Heart left ventricle (tissue), 16 donors: Measurements from ENCODE around the gene CNTN5. TPM values are rescaled to one million over a fixed set of nuclear protein-coding genes. Genes with fewer than 3 reads are reported as not detected.

Source experiments
- ATAC-seq, 4 donors: fragments of 200-7000 bp; cut with Tn5 transposase; one replicate each; pipeline ENCODE4 v1.9.1; 2020 to 2022; ENCODE audit warnings: moderate library complexity in 4 of 4, mild to moderate bottlenecking in 3 of 4, moderate number of reproducible peaks in 1 of 4
- DNase-seq, 5 donors: peaks; one replicate each; pipeline ENCODE4 v3.0.0-alpha.2; 2020
- H3K27ac ChIP-seq, 12 donors: fragments of 200-600 bp; sonication (generic) in 4 of 12; one replicate each; pipeline versions ENCODE4 v1.5.0 to v1.8.0; 2016 to 2022; ENCODE audit warnings: mild to moderate bottlenecking in 2 of 12
- H3K27me3 ChIP-seq, 9 donors: fragments of 200-600 bp; sonication (generic) in 2 of 9; one replicate each; pipeline versions ENCODE4 v1.5.1 to v1.8.0; 2016 to 2022; ENCODE audit warnings: mild to moderate bottlenecking in 3 of 9
- H3K36me3 ChIP-seq, 9 donors: fragments of 200-600 bp; sonication (generic) in 2 of 9; one replicate each; pipeline versions ENCODE4 v1.5.0 to v1.8.0; 2018 to 2022; ENCODE audit warnings: mild to moderate bottlenecking in 2 of 9
- H3K4me1 ChIP-seq, 12 donors: fragments of 200-600 bp; sonication (generic) in 4 of 12; one replicate each; pipeline versions ENCODE4 v1.5.0 to v1.8.0; 2016 to 2022; ENCODE audit warnings: mild to moderate bottlenecking in 3 of 12
- H3K4me3 ChIP-seq, 12 donors: fragments of 200-600 bp; sonication (generic) in 4 of 12; one replicate each; pipeline versions ENCODE4 v1.5.0 to v1.8.0; 2017 to 2022; ENCODE audit warnings: mild to moderate bottlenecking in 9 of 12, moderate library complexity in 4 of 12
- H3K9me3 ChIP-seq, 12 donors: fragments of 200-600 bp; sonication (generic) in 4 of 12; one replicate each; pipeline versions ENCODE4 v1.5.0 to v1.8.0; 2016 to 2022; ENCODE audit warnings: mild to moderate bottlenecking in 1 of 12
- POLR2A ChIP-seq, 2 donors: fragments of 450-650 bp; IDR thresholded peaks; one replicate each; pipeline ENCODE4 v1.6.1; 2017; ENCODE audit warnings: antibody characterized with exemption in 2 of 2, mild to moderate bottlenecking in 2 of 2, moderate library complexity in 2 of 2
- WGBS, 4 donors: extraction: QIAGEN DNeasy Blood & Tissue Kit in 2 of 4; methylation state at CpG; one replicate each; pipeline versions ENCODE4 v1.1.5 to v1.1.7; 2013 to 2018; 5-methylcytosine and 5-hydroxymethylcytosine counted together
- intact Hi-C, 10 donors: fragments of 100-400 bp; cut with DNase I; formaldehyde crosslinking; loops; one replicate each; pipeline versions ENCODE4 v1.11.1 to v1.14.2; 2022
- polyA plus RNA-seq, 2 donors: library from polyadenylated mRNA; stranded (reverse); fragments of 200-250 nt; gene quantifications; one replicate each; pipeline ENCODE4 v1.2.3, GENCODE V29; 2013
- total RNA-seq, 9 donors: library from RNA; depleted of rRNA in 2 of 9; stranded (reverse); fragments of >200 nt in 2 of 9; fragmentation: NEBNext Ultra II Directional in 3 of 9; extraction: Animal tissue kit (Norgen Biotek cat#: 25700) in 3 of 9; gene quantifications; one replicate each; pipeline versions ENCODE4 v1.1.0 to v1.2.4, GENCODE V29; 2016 to 2023
- TF ChIP-seq, protein P1 (sequence below), 12 donors: fragments of 200-600 bp; sonication (generic) in 4 of 12; IDR thresholded peaks; one replicate each; pipeline versions ENCODE4 v1.5.0 to v1.8.0; 2018 to 2022; ENCODE audit warnings: antibody characterized with exemption in 12 of 12, mild to moderate bottlenecking in 5 of 12
- donor health status: ischemic (EF 13 %, LVEDD 7.1; RV severe dilation, severe dysfunction).
- donor health status: healthy with polysubstance abuse.
- donor health status: DM: no; HTN: yes; CAD: no.
- donor health status: DM: no; HTN: no; CAD: no.
- donor health status: ischemic (EF 25% LVEDD 6.9; RV normal size, moderate dysfunction).
- donor health status: ischemic (EF 25% LVEDD 5.7; RV mildly dilated, moderate dysfunction).
- donor health status: healthy.
- donor health status: DM: yes; HTN: yes; CAD: no.
- donor health status: ischemic (EF 35%, LVEDD 5.7; RV mildly dilated, moderate dysfunction).
- donor health status: nonischemic (EF 11% LVEDD 7.7; RV severe dilation, severe dysfunction).
- donor health status: DM: yes; HTN: yes; CAD: no.
- donor health status: PGD.
- donor health status: ischemic (EF 29% LVEDD 5.4; RV normal size, mild dysfunction).
- donor health status: nonischemic (EF 23%, LVEDD 6.1; RV moderate dilation, normal function).

The CNTN5 gene
- total and polyA plus RNA-seq, 11 donors = 0.11 to 0.16 TPM; not detected in 9

- intact Hi-C loops = no loop called here
- Histone ChIP-seq H3K36me3 (no peaks in the 10 kb centered on the region), H3K9me3 (no peaks in the 10 kb centered on the region), H3K27me3 (no peaks in the 10 kb centered on the region), H3K4me3 (no peak overlapping the region), H3K4me1 (no peaks in the 10 kb centered on the region), H3K27ac (no peak overlapping the region)
- TF ChIP-seq, protein P1, sequence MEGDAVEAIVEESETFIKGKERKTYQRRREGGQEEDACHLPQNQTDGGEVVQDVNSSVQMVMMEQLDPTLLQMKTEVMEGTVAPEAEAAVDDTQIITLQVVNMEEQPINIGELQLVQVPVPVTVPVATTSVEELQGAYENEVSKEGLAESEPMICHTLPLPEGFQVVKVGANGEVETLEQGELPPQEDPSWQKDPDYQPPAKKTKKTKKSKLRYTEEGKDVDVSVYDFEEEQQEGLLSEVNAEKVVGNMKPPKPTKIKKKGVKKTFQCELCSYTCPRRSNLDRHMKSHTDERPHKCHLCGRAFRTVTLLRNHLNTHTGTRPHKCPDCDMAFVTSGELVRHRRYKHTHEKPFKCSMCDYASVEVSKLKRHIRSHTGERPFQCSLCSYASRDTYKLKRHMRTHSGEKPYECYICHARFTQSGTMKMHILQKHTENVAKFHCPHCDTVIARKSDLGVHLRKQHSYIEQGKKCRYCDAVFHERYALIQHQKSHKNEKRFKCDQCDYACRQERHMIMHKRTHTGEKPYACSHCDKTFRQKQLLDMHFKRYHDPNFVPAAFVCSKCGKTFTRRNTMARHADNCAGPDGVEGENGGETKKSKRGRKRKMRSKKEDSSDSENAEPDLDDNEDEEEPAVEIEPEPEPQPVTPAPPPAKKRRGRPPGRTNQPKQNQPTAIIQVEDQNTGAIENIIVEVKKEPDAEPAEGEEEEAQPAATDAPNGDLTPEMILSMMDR (IDR thresholded peaks at IDR 0.05) = no peak
- no peak for TF ChIP-seq POLR2A (IDR thresholded peaks at IDR 0.05)
- no peak for ATAC-seq
- no peak for DNase-seq
These were observed 1155.7 kb downstream of the CNTN5 start for GRCh38 chr11:100176456-100176855.

GRCh38 chr11:100177651-100178050 lies 1156.9 kb downstream of the CNTN5 start:
- DNase-seq = no peak
- no peaks in the 10 kb centered on the region for H3K27me3 ChIP-seq
- intact Hi-C loops = no loop called here

DNA sequence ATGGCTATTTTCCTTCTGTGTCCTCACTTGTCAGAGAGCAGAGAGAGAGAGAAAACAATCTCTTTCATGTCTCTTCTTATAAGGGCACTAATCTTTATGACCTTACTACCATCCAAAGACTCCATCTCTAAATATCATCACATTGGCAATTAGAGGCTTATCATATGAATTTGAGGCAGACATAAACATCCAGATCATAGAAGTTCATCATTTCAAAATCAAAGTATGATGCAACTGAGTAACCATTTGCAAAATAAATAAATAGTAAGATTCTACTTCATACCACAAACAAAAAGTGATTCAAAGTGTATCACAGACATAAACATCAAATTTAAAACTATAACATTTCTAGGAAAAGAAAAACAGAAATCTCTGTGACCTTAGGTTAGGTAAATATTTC lies 1161.6 kb downstream of the CNTN5 start:
- intact Hi-C loops = no loop called here
- H3K4me3 ChIP-seq = no peak overlapping the region
- no peak for DNase-seq
- H3K36me3 ChIP-seq = no peaks in the 10 kb centered on the region
- no peaks in the 10 kb centered on the region for H3K4me1 ChIP-seq
- H3K27ac ChIP-seq = no peak overlapping the region
- ATAC-seq = no peak
- no peak for TF ChIP-seq POLR2A (IDR thresholded peaks at IDR 0.05)
- TF ChIP-seq, protein P1 (IDR thresholded peaks at IDR 0.05) = no peak
- peaks cover 0 to 7% (median 0%) of the 10 kb centered on the region in 12 donors for H3K9me3 ChIP-seq
- H3K27me3 ChIP-seq = no peaks in the 10 kb centered on the region

More at GRCh38 chr11:100177651-100178050, 1156.9 kb downstream of the CNTN5 start:
- Histone ChIP-seq H3K9me3 (no peaks in the 10 kb centered on the region), H3K4me1 (no peaks in the 10 kb centered on the region), H3K4me3 (no peak overlapping the region), H3K36me3 (no peaks in the 10 kb centered on the region), H3K27ac (no peak overlapping the region)
- 80 to 86% (median 84%) methylated on average over 5 of the region's 5 CpGs for WGBS, 4 donors
- ATAC-seq = no peak
- TF ChIP-seq POLR2A (IDR thresholded peaks at IDR 0.05) = no peak
- TF ChIP-seq, protein P1 (IDR thresholded peaks at IDR 0.05) = no peak

GRCh38 chr11:100182927-100183326 lies 1162.2 kb downstream of the CNTN5 start:
- 52 to 67% (median 54%) methylated on average over 2 of the region's 2 CpGs for WGBS, 4 donors
- no peaks in the 10 kb centered on the region for H3K27me3 ChIP-seq
- no peak overlapping the region for H3K4me3 ChIP-seq
- no peaks in the 10 kb centered on the region for H3K36me3 ChIP-seq
- no peak overlapping the region for H3K27ac ChIP-seq
- peaks cover 0 to 7% (median 0%) of the 10 kb centered on the region in 12 donors for H3K9me3 ChIP-seq
- H3K4me1 ChIP-seq = no peaks in the 10 kb centered on the region
- ATAC-seq (no peak), DNase-seq (no peak)
- no peak for TF ChIP-seq POLR2A (IDR thresholded peaks at IDR 0.05)
- TF ChIP-seq, protein P1 (IDR thresholded peaks at IDR 0.05) = no peak
- intact Hi-C loops = no loop called here
